GM12891 (cell line): ENCODE results near the gene ABHD10.

Experiments used
- POLR2A ChIP-seq: IDR thresholded peaks from 2 replicates; pipeline ENCODE4 v1.6.1; 2011; ENCODE audit warnings: low read depth, low read length, control low read depth
- POLR2AphosphoS5 ChIP-seq: IDR thresholded peaks from 2 replicates; pipeline ENCODE4 v1.6.1; 2011; ENCODE audit warnings: low read depth, low read length, control low read depth
- POU2F2 ChIP-seq: IDR thresholded peaks from 2 replicates; pipeline ENCODE4 v1.6.1; 2011; ENCODE audit warnings: low read depth, mild to moderate bottlenecking, control low read depth, low read length, moderate library complexity
- TAF1 ChIP-seq: IDR thresholded peaks from 2 replicates; pipeline ENCODE4 v1.6.1; 2011; ENCODE audit warnings: low read depth, low read length, control low read depth

- TF ChIP-seq POLR2A (no peak), TAF1 (no peak), POLR2AphosphoS5 (no peak), POU2F2 (no peak)
Observed at GRCh38 chr3:112020674-112021085, 41.9 kb downstream of the ABHD10 start.
